Measurements from ENCODE around the gene TGFB3. TPM values are rescaled to one million over a fixed set of nuclear protein-coding genes. Genes with fewer than 3 reads are reported as not detected.

The TGFB3 gene
- total RNA-seq, 1 experiment from 2014 or later: 10.0 TPM

DNA sequence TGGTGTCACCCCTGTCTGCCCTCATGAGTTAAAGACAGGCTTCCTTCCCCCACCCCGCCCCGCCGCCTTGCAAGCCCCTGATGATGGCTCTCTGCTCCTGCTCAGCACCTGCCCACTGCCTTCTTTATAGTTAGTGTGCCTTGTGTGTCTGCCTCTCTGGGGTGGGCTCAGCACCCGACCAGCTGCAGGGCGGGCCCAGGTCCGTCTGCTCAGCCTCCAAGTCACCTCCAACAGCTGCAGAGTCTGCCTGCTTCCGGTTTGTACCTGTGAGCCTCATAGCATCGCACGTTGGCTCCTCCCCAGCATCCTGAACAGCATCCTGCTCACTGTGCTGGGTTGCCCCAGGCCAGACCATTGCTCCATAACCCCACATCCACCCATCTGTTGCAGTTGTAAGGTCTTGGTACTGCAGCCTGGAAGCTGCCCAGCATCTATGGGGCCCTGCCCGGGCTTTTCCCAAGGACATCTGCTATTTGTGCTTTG lies 3.5 kb downstream of the TGFB3 start:
- no peaks in the 10 kb centered on the region for H3K36me3 ChIP-seq (ENCODE audit: insufficient read depth, low read length)
- H3K4me1 ChIP-seq (ENCODE audit: low read length): peaks cover 45% of the 10 kb centered on the region
- peak overlapping the region; percentile 28; the same call in 1 of the 2 replicates for H2AFZ ChIP-seq (ENCODE audit: low read length)
- peak overlapping the region; percentile 61 for H3K4me2 ChIP-seq (ENCODE audit: low read depth, low read length, poor library complexity, severe bottlenecking)
- peak overlapping the region; percentile 23 for H3K9ac ChIP-seq (ENCODE audit: low read length)
- no peaks in the 10 kb centered on the region for H3K9me3 ChIP-seq (ENCODE audit: low read length)
- H3K27ac ChIP-seq (ENCODE audit: low read length): no peak overlapping the region
- peaks cover 3% of the 10 kb centered on the region; the same call in 1 of the 2 replicates for H4K20me1 ChIP-seq (ENCODE audit: insufficient read depth, low read depth, low read length)
- H3K79me2 ChIP-seq (ENCODE audit: low read length): no peaks in the 10 kb centered on the region
- H3K27me3 ChIP-seq (ENCODE audit: low read length): 0 out of 2 replicates have a peak, but pooled peaks cover 3% of the 10 kb centered on the region
- H3K9me2 ChIP-seq (replicated peaks; ENCODE audit: insufficient read depth, low read length): no peaks in the 10 kb centered on the region
- DNase-seq: peak; percentile 78
- peak overlapping the region; percentile 52 for H3K4me3 ChIP-seq (ENCODE audit: low read length)

- H2AFZ ChIP-seq (ENCODE audit: low read length): no peak overlapping the region
- no peaks in the 10 kb centered on the region for H3K79me2 ChIP-seq (ENCODE audit: low read length)
- H3K4me1 ChIP-seq (ENCODE audit: low read length): peaks cover 38% of the 10 kb centered on the region
- H3K27ac ChIP-seq (ENCODE audit: low read length): no peak overlapping the region
- H3K36me3 ChIP-seq (ENCODE audit: insufficient read depth, low read length): no peaks in the 10 kb centered on the region
- no peaks in the 10 kb centered on the region for H3K27me3 ChIP-seq (ENCODE audit: low read length)
- H3K9me3 ChIP-seq (ENCODE audit: low read length): no peaks in the 10 kb centered on the region
- H4K20me1 ChIP-seq (ENCODE audit: insufficient read depth, low read depth, low read length): peaks cover 3% of the 10 kb centered on the region; the same call in 1 of the 2 replicates
- H3K9me2 ChIP-seq (replicated peaks; ENCODE audit: insufficient read depth, low read length): no peaks in the 10 kb centered on the region
- no peak for DNase-seq
- peak overlapping the region; percentile 61 for H3K4me2 ChIP-seq (ENCODE audit: low read depth, low read length, poor library complexity, severe bottlenecking)
- H3K4me3 ChIP-seq (ENCODE audit: low read length): peak overlapping the region; percentile 52; the same call in 1 of the 2 replicates
- no peak overlapping the region for H3K9ac ChIP-seq (ENCODE audit: low read length)
These were observed 4.2 kb downstream of the TGFB3 start for GRCh38 chr14:75977582-75977943.

GRCh38 chr14:75976826-75977581 lies 4.8 kb downstream of the TGFB3 start:
- Histone ChIP-seq H3K9me3 (ENCODE audit: low read length) (no peaks in the 10 kb centered on the region), H3K27ac (ENCODE audit: low read length) (no peak overlapping the region), H3K4me1 (ENCODE audit: low read length) (peaks cover 36% of the 10 kb centered on the region), H3K9me2 (replicated peaks; ENCODE audit: insufficient read depth, low read length) (no peaks in the 10 kb centered on the region), H3K9ac (ENCODE audit: low read length) (no peak overlapping the region), H4K20me1 (ENCODE audit: insufficient read depth, low read depth, low read length) (peaks cover 3% of the 10 kb centered on the region; the same call in 1 of the 2 replicates), H3K36me3 (ENCODE audit: insufficient read depth, low read length) (no peaks in the 10 kb centered on the region), H3K4me3 (ENCODE audit: low read length) (no peak overlapping the region), H3K4me2 (ENCODE audit: low read depth, low read length, poor library complexity, severe bottlenecking) (peak overlapping the region; percentile 14), H2AFZ (ENCODE audit: low read length) (no peak overlapping the region), H3K27me3 (ENCODE audit: low read length) (no peaks in the 10 kb centered on the region), H3K79me2 (ENCODE audit: low read length) (no peaks in the 10 kb centered on the region)
- no peak for DNase-seq

DNA sequence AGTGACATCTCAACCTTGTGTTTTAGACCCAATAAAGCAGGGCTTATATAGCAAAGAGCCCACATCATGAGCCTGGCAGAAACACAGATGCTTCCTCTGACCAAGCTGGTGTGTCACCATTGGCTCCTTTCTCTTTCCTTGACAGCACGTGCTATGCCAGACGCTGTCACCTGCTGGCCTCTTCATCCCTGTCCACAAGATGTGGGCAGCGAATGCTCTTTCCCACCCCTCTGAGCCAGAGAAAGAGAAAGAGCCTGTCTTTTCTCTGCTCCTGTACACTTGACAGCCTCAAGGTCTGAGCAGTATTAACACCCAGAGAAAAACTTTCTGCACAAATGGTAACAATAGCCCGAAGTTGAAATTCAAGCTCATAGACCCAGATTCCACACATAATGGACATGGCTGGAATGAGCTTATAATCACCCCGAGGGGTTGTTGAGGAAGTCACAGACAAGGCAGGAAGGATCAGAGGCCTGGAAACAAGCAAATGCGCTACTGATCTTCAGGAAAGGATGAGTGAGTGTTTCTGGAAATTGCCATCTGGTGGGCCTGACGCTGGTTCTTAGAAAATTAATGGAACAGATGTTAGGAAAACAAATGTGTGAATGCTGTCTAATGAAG lies 8.9 kb downstream of the TGFB3 start:
- Histone ChIP-seq H3K27me3 (ENCODE audit: low read length) (no peaks in the 10 kb centered on the region), H3K9ac (ENCODE audit: low read length) (no peak overlapping the region), H4K20me1 (ENCODE audit: insufficient read depth, low read depth, low read length) (peaks cover 3% of the 10 kb centered on the region; the same call in 1 of the 2 replicates), H3K36me3 (ENCODE audit: insufficient read depth, low read length) (no peaks in the 10 kb centered on the region), H3K9me3 (ENCODE audit: low read length) (no peaks in the 10 kb centered on the region), H3K79me2 (ENCODE audit: low read length) (no peaks in the 10 kb centered on the region), H3K4me2 (ENCODE audit: low read depth, low read length, poor library complexity, severe bottlenecking) (no peak overlapping the region), H3K4me1 (ENCODE audit: low read length) (peaks cover 17% of the 10 kb centered on the region), H3K27ac (ENCODE audit: low read length) (no peak overlapping the region), H3K4me3 (ENCODE audit: low read length) (no peak overlapping the region), H2AFZ (ENCODE audit: low read length) (no peak overlapping the region), H3K9me2 (replicated peaks; ENCODE audit: insufficient read depth, low read length) (no peaks in the 10 kb centered on the region)
- no peak for DNase-seq

GRCh38 chr14:75971509-75971908 lies 10.3 kb downstream of the TGFB3 start:
- H3K4me2 ChIP-seq (ENCODE audit: low read depth, low read length, poor library complexity, severe bottlenecking): no peak overlapping the region
- H3K36me3 ChIP-seq (ENCODE audit: insufficient read depth, low read length): no peaks in the 10 kb centered on the region
- H4K20me1 ChIP-seq (ENCODE audit: insufficient read depth, low read depth, low read length): no peaks in the 10 kb centered on the region
- no peak overlapping the region for H2AFZ ChIP-seq (ENCODE audit: low read length)
- no peaks in the 10 kb centered on the region for H3K9me2 ChIP-seq (replicated peaks; ENCODE audit: insufficient read depth, low read length)
- H3K4me3 ChIP-seq (ENCODE audit: low read length): no peak overlapping the region
- H3K9ac ChIP-seq (ENCODE audit: low read length): no peak overlapping the region
- DNase-seq: no peak
- no peaks in the 10 kb centered on the region for H3K79me2 ChIP-seq (ENCODE audit: low read length)
- no peak overlapping the region for H3K27ac ChIP-seq (ENCODE audit: low read length)
- H3K4me1 ChIP-seq (ENCODE audit: low read length): peaks cover 3% of the 10 kb centered on the region
- H3K27me3 ChIP-seq (ENCODE audit: low read length): no peaks in the 10 kb centered on the region
- no peaks in the 10 kb centered on the region for H3K9me3 ChIP-seq (ENCODE audit: low read length)

GRCh38 chr14:75970989-75971388 lies 10.8 kb downstream of the TGFB3 start:
- H3K9ac ChIP-seq (ENCODE audit: low read length): no peak overlapping the region
- no peaks in the 10 kb centered on the region for H3K79me2 ChIP-seq (ENCODE audit: low read length)
- no peaks in the 10 kb centered on the region for H3K36me3 ChIP-seq (ENCODE audit: insufficient read depth, low read length)
- H4K20me1 ChIP-seq (ENCODE audit: insufficient read depth, low read depth, low read length): no peaks in the 10 kb centered on the region
- H3K4me2 ChIP-seq (ENCODE audit: low read depth, low read length, poor library complexity, severe bottlenecking): no peak overlapping the region
- no peak for DNase-seq
- H3K9me3 ChIP-seq (ENCODE audit: low read length): no peaks in the 10 kb centered on the region
- H2AFZ ChIP-seq (ENCODE audit: low read length): no peak overlapping the region
- H3K4me1 ChIP-seq (ENCODE audit: low read length): no peaks in the 10 kb centered on the region
- no peaks in the 10 kb centered on the region for H3K27me3 ChIP-seq (ENCODE audit: low read length)
- H3K4me3 ChIP-seq (ENCODE audit: low read length): no peak overlapping the region
- H3K9me2 ChIP-seq (replicated peaks; ENCODE audit: insufficient read depth, low read length): no peaks in the 10 kb centered on the region
- H3K27ac ChIP-seq (ENCODE audit: low read length): no peak overlapping the region

GRCh38 chr14:75969891-75970290 lies 11.9 kb downstream of the TGFB3 start:
- H3K27ac ChIP-seq (ENCODE audit: low read length): no peak overlapping the region
- H2AFZ ChIP-seq (ENCODE audit: low read length): no peak overlapping the region
- H3K4me2 ChIP-seq (ENCODE audit: low read depth, low read length, poor library complexity, severe bottlenecking): no peak overlapping the region
- H3K9ac ChIP-seq (ENCODE audit: low read length): no peak overlapping the region
- no peaks in the 10 kb centered on the region for H3K9me3 ChIP-seq (ENCODE audit: low read length)
- no peak for DNase-seq
- no peaks in the 10 kb centered on the region for H4K20me1 ChIP-seq (ENCODE audit: insufficient read depth, low read depth, low read length)
- H3K79me2 ChIP-seq (ENCODE audit: low read length): no peaks in the 10 kb centered on the region
- H3K4me1 ChIP-seq (ENCODE audit: low read length): no peaks in the 10 kb centered on the region
- H3K36me3 ChIP-seq (ENCODE audit: insufficient read depth, low read length): no peaks in the 10 kb centered on the region
- no peaks in the 10 kb centered on the region for H3K27me3 ChIP-seq (ENCODE audit: low read length)
- H3K9me2 ChIP-seq (replicated peaks; ENCODE audit: insufficient read depth, low read length): no peaks in the 10 kb centered on the region
- H3K4me3 ChIP-seq (ENCODE audit: low read length): no peak overlapping the region

DNA sequence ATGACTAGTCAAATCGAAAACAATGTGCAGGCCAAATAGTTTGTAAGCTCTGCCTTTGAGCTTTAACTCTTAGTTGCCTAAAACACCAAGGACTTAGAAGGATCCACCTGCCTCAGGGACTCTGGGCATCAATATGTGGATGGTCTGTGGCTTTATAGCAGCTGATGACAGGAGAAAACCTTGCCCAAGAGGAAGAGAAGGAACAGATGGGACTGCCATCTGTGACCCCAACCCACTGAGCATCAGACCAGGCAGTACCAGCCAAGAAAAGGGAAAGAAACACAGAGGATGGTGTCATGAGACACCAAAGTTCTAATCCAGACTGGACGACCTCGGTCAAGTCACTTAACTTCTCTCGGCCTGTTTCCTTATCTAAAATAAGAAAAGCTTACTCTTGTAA lies 12.7 kb downstream of the TGFB3 start:
- Histone ChIP-seq H2AFZ (ENCODE audit: low read length) (no peak overlapping the region), H3K27ac (ENCODE audit: low read length) (no peak overlapping the region), H3K4me3 (ENCODE audit: low read length) (no peak overlapping the region), H3K4me2 (ENCODE audit: low read depth, low read length, poor library complexity, severe bottlenecking) (no peak overlapping the region), H3K9me3 (ENCODE audit: low read length) (no peaks in the 10 kb centered on the region), H3K27me3 (ENCODE audit: low read length) (no peaks in the 10 kb centered on the region), H4K20me1 (ENCODE audit: insufficient read depth, low read depth, low read length) (no peaks in the 10 kb centered on the region), H3K9ac (ENCODE audit: low read length) (no peak overlapping the region), H3K36me3 (ENCODE audit: insufficient read depth, low read length) (no peaks in the 10 kb centered on the region), H3K4me1 (ENCODE audit: low read length) (no peaks in the 10 kb centered on the region), H3K9me2 (replicated peaks; ENCODE audit: insufficient read depth, low read length) (no peaks in the 10 kb centered on the region), H3K79me2 (ENCODE audit: low read length) (no peaks in the 10 kb centered on the region)
- DNase-seq: no peak

All from Karpas-422 (cell line).